GM19397 (cell line): ENCODE results near the gene ZNF37A.
"Not testable (repeated sequence)": the region's sequence is repeated elsewhere in the genome, so short reads cannot be mapped to it uniquely, and the experiment has no call there.

Experiments used
- ATAC-seq: cut with Tn5 transposase; IDR thresholded peaks from one replicate; pipeline ENCODE4 v1.9.1; 2021; ENCODE audit warnings: mild to moderate bottlenecking, moderate library complexity; ENCODE audit not compliant: unreplicated experiment

Gene ZNF37A

DNA sequence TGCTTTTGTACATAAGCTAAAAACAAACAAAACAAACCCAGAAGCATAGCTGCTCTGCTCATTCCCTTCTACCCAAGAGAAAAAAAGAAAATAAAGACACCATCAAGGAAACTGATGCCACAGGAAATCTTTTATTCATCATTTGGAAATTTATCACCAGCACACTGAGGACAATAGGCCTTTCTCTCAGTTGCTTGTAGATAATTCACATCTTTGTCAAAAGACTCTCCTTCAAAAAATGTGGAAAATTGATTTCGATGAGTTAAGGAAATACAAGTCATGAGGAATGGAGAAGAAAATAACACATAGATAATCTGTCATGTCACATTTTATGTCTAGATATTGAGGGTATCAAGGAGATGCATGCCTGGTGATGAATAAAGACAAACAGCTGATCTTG, 53.5 kb downstream of the ZNF37A start:
- ATAC-seq, result no peak

DNA sequence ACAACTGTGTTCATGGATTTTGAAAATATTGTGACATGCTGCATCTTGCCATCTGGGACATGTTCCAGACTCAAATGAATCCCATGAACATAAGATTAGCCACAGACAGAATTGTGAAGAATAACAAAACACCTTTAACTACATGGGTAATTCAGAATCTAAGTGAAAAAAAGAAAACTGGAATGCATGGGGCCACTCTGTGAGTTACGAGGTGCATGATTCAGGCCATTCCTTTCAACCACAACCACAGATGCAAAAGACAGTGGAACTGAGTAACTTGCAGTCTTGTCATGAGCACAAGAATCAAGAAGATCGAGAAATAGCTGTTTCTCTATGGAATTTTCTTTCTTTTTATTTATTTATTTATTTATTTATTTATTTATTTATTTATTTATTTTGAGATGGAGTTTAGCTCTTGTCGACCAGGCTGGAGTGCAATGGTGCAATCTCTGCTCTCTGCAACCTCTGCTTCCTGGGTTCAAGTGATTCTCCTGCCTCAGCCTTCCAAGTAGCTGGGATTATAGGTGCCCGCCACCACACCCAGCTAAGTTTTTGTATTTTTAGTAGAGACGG, 56.8 kb downstream of the ZNF37A start:
- ATAC-seq, result not testable (repeated sequence)

DNA sequence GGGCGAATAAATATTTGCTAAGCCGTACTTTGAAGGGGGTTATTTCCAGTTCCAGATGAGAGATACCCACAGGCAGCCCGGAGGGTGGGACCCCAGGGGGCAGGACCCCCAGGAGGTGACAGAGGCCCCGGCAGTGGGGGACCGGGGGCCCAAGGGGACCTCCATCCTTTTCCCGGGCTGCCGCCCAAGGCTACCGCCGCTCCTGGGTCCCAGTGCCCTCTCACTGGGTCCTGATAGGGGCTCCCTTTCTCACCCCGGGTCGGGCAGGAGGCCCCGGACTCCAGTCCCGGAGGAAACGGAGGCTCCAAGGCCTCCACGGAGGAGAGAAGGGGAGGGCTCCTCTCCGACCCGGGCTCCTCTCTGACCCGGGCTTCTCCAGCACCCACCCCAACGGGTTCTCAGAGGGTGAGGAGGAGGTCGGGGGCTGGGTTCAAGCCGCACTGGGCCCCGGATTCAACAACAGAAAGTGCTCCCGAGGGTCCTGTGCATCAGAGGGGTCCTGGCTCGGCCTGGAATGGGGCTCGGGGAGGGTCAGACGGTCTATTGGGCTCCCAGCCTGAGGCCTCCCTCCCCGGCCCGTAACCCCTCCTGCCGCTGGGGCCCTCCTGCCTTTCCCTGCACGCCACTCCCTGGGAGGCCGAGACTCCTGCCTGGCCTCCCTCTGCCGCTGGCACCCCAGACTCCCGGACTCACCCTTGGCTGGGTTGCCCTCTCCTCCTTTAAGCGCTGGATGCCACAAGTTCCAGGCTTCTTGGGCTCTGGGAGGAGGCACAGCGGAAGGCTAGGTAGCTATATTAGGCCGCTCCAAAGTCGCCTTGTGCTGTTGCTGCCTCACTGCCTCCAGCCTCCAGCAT, 62.5 kb downstream of the ZNF37A start:
- no peak for ATAC-seq

DNA sequence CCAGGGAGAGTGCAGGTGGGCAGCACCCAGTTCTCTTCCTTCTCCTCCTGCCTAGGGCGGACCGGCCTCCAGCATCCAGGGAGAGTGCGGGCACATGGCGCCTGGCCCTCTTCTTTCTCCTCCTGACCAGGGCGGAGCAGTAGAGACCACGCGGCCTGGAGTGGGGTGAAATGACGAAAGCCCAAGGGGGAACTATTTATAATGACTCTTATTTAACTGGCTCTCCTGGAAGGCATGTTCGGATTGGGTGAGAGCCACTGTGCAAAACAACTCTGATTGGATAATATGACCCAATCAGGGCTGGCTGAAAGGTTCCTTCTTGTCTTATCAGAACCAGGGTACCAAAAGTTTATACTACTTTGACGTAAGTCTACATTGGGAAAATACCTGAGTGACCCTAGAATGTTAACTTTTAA, 63.1 kb downstream of the ZNF37A start:
- ATAC-seq, result no peak

DNA sequence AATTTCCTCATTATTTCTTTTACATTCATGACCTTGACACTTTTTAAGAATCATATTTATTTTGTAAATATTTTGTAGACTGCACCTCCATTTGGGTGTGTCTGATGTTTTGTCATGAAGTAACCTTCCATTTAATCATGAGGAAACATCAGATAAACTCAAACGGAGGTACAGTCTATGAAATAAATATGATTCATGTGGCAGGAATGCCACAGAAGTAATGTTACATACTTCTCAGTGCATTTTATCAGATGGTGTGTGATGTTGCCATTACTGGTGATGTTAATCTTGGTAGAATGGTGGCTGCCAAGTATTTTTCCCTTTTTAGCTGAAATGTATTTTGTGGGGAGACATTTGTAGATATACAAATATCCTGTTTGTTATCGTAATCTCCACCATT, 64.9 kb downstream of the ZNF37A start:
- no peak for ATAC-seq

DNA sequence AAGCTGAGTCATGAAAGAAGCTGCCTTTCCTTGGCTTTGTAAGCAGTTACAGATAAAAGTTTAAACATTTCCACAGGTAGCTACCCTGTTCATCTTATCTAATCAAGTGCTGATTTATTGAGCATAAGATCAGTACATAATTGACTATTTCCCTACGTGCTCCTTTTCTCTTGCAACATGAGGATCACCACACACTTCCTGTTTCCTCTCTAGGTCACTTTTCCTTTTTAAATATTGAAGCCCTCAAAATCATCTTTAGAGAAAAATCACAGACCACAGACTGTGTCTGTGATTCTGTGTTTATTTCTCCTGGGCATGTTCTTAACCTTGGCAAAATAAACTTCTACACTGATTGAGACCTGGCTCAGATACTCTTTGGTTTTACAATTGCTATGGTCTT, 69.5 kb downstream of the ZNF37A start:
- ATAC-seq, result no peak

DNA sequence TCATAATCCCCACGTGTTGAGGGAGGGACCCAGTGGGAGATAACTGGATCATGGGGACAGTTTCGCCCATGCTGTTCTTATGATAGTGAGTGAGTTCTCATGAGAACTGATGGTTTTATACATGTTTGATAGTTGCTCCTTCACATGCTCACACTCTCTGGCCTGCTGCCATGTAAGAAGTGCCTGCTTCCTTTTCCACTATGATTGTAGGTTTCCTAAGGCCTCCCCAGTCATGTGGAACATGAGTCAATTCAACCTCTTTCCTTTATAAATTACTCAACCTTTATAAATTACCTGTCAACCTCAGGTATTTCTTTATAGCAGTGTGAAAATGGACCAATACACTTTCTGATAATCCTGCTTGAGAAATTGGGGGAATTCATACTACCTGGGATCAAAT, 80.2 kb downstream of the ZNF37A start:
- no peak for ATAC-seq

DNA sequence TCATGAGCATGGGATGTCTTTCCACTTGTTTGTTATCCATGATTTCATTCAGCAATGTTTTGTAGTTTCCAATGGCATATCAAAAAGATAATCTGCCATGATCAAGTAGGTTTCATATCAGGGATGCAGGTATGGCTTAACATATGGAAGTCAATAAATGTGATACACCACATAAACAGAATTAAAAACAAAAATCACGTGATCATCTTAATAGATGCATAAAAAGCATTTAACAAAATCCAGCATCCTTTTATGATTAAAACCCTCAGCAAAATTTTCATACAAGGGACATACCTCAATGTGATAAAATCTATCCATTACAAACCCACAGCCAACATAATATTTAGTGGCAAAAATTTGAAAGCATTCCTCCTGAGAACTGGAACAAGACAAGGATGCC, 90.3 kb downstream of the ZNF37A start:
- no peak for ATAC-seq
